Keratinocyte (primary cell): Measurements from ENCODE around the gene LZTFL1.

ENCODE experiments used
- EZH2 ChIP-seq: IDR thresholded peaks from one replicate; pipeline ENCODE4 v1.6.1; 2012; ENCODE audit warnings: inconsistent platforms, mild to moderate bottlenecking, low read length, moderate library complexity
- TF ChIP-seq, protein P1 (sequence below), 3 experiments: IDR thresholded peaks in 1 of 3; conservative IDR thresholded peaks in 1 of 3; optimal IDR thresholded peaks in 1 of 3; 2 replicates in 2 of 3; 3 replicates in 1 of 3; pipeline versions ENCODE3 to v1.5.1; 2011; ENCODE audit warnings: low read length in 3 of 3, mild to moderate bottlenecking in 3 of 3, moderate library complexity in 2 of 3, control low read depth in 1 of 3, inconsistent platforms in 1 of 3; ENCODE audit not compliant: insufficient read depth in 2 of 3; ENCODE audit errors: extremely low read depth in 1 of 3

DNA sequence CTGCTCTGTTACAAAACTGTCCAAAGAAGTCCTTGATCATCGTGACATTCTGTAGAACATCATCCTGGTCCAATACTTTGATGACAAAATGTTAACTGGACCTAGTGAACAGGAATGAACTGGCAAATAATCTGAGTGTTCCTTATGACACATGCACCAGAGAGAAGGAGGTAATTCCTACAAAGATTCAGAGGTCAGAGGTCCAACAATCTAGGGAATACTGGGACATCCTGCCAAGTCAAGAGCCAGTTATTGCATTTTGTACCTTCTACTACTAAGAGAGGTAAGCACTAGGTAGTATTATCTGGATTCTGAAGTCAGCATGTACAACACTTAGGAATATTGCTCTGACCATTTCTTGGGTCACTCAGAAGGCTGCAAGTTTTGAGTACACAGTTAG lies 20.8 kb downstream of the LZTFL1 start:
- TF ChIP-seq, protein P1, sequence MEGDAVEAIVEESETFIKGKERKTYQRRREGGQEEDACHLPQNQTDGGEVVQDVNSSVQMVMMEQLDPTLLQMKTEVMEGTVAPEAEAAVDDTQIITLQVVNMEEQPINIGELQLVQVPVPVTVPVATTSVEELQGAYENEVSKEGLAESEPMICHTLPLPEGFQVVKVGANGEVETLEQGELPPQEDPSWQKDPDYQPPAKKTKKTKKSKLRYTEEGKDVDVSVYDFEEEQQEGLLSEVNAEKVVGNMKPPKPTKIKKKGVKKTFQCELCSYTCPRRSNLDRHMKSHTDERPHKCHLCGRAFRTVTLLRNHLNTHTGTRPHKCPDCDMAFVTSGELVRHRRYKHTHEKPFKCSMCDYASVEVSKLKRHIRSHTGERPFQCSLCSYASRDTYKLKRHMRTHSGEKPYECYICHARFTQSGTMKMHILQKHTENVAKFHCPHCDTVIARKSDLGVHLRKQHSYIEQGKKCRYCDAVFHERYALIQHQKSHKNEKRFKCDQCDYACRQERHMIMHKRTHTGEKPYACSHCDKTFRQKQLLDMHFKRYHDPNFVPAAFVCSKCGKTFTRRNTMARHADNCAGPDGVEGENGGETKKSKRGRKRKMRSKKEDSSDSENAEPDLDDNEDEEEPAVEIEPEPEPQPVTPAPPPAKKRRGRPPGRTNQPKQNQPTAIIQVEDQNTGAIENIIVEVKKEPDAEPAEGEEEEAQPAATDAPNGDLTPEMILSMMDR (optimal IDR thresholded peaks at IDR 0.05 in 1 of 3, IDR thresholded peaks at IDR 0.05 in 1 of 3, conservative IDR thresholded peaks at IDR 0.05 in 1 of 3; ENCODE audit: extremely low read depth in 1 of 3, insufficient read depth in 2 of 3, low read length in 3 of 3) = no peak
- TF ChIP-seq EZH2 = no peak
